WTC11 (cell line): ENCODE results near the gene SH3D19. TPM values are rescaled to one million over a fixed set of nuclear protein-coding genes. Genes with fewer than 3 reads are reported as not detected.
A peak's percentile ranks its signal among the peaks of the same experiment; 100 is the strongest.
"Not testable (repeated sequence)": the region's sequence is repeated elsewhere in the genome, so short reads cannot be mapped to it uniquely, and the experiment has no call there.

Source experiments
- ATAC-seq: fragments of 200-7000 bp; cut with Tn5 transposase; 2 replicates; pipeline ENCODE4 v1.10.0; 2021; ENCODE audit warnings: mild to moderate bottlenecking, moderate library complexity
- CTCF ChIA-PET: fragments of 300-600 bp; sonication (Branson Sonifier 250); formaldehyde crosslinking; loops from one replicate; lab custom pipeline; 2021; ENCODE audit warnings: antibody characterized with exemption; lab: Charles Lee
- POLR2A ChIA-PET: fragments of 350-600 bp; sonication (Branson Sonifier 250); formaldehyde crosslinking; loops from one replicate; lab custom pipeline; 2021; ENCODE audit warnings: antibody characterized with exemption; lab: Charles Lee
- DNase-seq: peaks from one replicate; pipeline ENCODE4 v3.0.0; 2021; ENCODE audit warnings: low spot score
- H3K27ac Mint-ChIP-seq: 2 replicates; pipeline ENCODE4 v1.8.0; 2021; ENCODE audit warnings: mixed read lengths
- H3K27me3 Mint-ChIP-seq: 2 replicates; pipeline ENCODE4 v1.8.0; 2021; ENCODE audit warnings: low read depth, mild to moderate bottlenecking, moderate library complexity, mixed read lengths
- H3K36me3 Mint-ChIP-seq: 2 replicates; pipeline ENCODE4 v1.8.0; 2021; ENCODE audit warnings: mixed read lengths
- H3K4me1 Mint-ChIP-seq: 2 replicates; pipeline ENCODE4 v1.8.0; 2022; ENCODE audit warnings: mixed read lengths
- H3K4me3 Mint-ChIP-seq: 2 replicates; pipeline ENCODE4 v1.8.0; 2021; ENCODE audit warnings: mild to moderate bottlenecking, moderate library complexity, mixed read lengths
- H3K9me3 Mint-ChIP-seq: 2 replicates; pipeline ENCODE4 v1.8.0; 2021; ENCODE audit warnings: mixed read lengths
- ATF1 ChIP-seq: sonication (generic); formaldehyde crosslinking; IDR thresholded peaks from 2 replicates; pipeline ENCODE4 v1.8.1; 2023; ENCODE audit warnings: mild to moderate bottlenecking, moderate library complexity, missing genetic modification reagents
- FOXJ3 ChIP-seq: sonication (generic); formaldehyde crosslinking; IDR thresholded peaks from 2 replicates; pipeline ENCODE4 v1.9.0; 2021; ENCODE audit warnings: missing genetic modification reagents, mild to moderate bottlenecking, borderline replicate concordance
- FOXP1 ChIP-seq: sonication (generic); formaldehyde crosslinking; IDR thresholded peaks from 2 replicates; pipeline ENCODE4 v1.8.0; 2022; ENCODE audit warnings: missing genetic modification reagents, mild to moderate bottlenecking, moderate library complexity, borderline replicate concordance
- GRHL2 ChIP-seq: fragments of 250-450 bp; sonication (Bioruptor Pico); IDR thresholded peaks from 2 replicates; pipeline ENCODE4 v1.8.0; 2022; ENCODE audit warnings: mild to moderate bottlenecking, moderate library complexity; ENCODE audit not compliant: insufficient replicate concordance, severe bottlenecking
- NR2C2 ChIP-seq: sonication (generic); formaldehyde crosslinking; IDR thresholded peaks from 2 replicates; pipeline ENCODE4 v1.8.0; 2022; ENCODE audit warnings: mild to moderate bottlenecking, missing genetic modification reagents
- SMAD4 ChIP-seq: sonication (generic); formaldehyde crosslinking; IDR thresholded peaks from 2 replicates; pipeline ENCODE4 v1.8.0; 2022; ENCODE audit warnings: mild to moderate bottlenecking, missing genetic modification reagents
- TCF7 ChIP-seq: sonication (generic); formaldehyde crosslinking; IDR thresholded peaks from 2 replicates; pipeline ENCODE4 v1.8.0; 2022; ENCODE audit warnings: mild to moderate bottlenecking, low read depth, missing genetic modification reagents, moderate library complexity
- TEAD4 ChIP-seq: sonication (generic); formaldehyde crosslinking; IDR thresholded peaks from 2 replicates; pipeline ENCODE4 v1.8.0; 2022; ENCODE audit warnings: mild to moderate bottlenecking, missing genetic modification reagents
- ZNF121 ChIP-seq: sonication (generic); formaldehyde crosslinking; IDR thresholded peaks from 2 replicates; pipeline ENCODE4 v1.8.0; 2023; ENCODE audit warnings: missing genetic modification reagents
- total RNA-seq: library from RNA; stranded (reverse); gene quantifications from 3 replicates; pipeline ENCODE4 v1.2.3, GENCODE V29; 2021
- TF ChIP-seq, protein P1 (sequence below): fragments of 250-450 bp; sonication (Bioruptor Pico); IDR thresholded peaks from 2 replicates; pipeline ENCODE4 v1.9.0; 2021; ENCODE audit warnings: mild to moderate bottlenecking, borderline replicate concordance
- TF ChIP-seq, protein P2 (sequence below): sonication (generic); formaldehyde crosslinking; IDR thresholded peaks from 2 replicates; pipeline ENCODE4 v1.8.1; 2022; ENCODE audit warnings: missing genetic modification reagents, borderline replicate concordance
- TF ChIP-seq, protein P3 (sequence below): sonication (generic); formaldehyde crosslinking; IDR thresholded peaks from 2 replicates; pipeline ENCODE4 v1.8.1; 2023; ENCODE audit warnings: mild to moderate bottlenecking, moderate library complexity, missing genetic modification reagents
- TF ChIP-seq, protein P4 (sequence below): sonication (generic); formaldehyde crosslinking; IDR thresholded peaks from 2 replicates; pipeline ENCODE4 v1.8.0; 2022; ENCODE audit warnings: missing genetic modification reagents
- TF ChIP-seq, protein P5 (sequence below): sonication (generic); formaldehyde crosslinking; IDR thresholded peaks from 2 replicates; pipeline ENCODE4 v1.8.1; 2023; ENCODE audit warnings: mild to moderate bottlenecking, missing genetic modification reagents
- TF ChIP-seq, protein P6 (sequence below): sonication (generic); formaldehyde crosslinking; IDR thresholded peaks from 2 replicates; pipeline ENCODE4 v1.8.1; 2022; ENCODE audit warnings: mild to moderate bottlenecking, moderate library complexity, missing genetic modification reagents
- TF ChIP-seq, protein P7 (sequence below): sonication (generic); formaldehyde crosslinking; IDR thresholded peaks from 2 replicates; pipeline ENCODE4 v1.8.1; 2023; ENCODE audit warnings: mild to moderate bottlenecking, missing genetic modification reagents, moderate library complexity
- TF ChIP-seq, protein P8 (sequence below): sonication (generic); formaldehyde crosslinking; IDR thresholded peaks from 2 replicates; pipeline ENCODE4 v1.8.1; 2022; ENCODE audit warnings: low read depth, mild to moderate bottlenecking, moderate library complexity, missing genetic modification reagents, borderline replicate concordance

SH3D19 gene
- total RNA-seq, 1 experiment from 2014 or later, result 41.6 TPM

DNA sequence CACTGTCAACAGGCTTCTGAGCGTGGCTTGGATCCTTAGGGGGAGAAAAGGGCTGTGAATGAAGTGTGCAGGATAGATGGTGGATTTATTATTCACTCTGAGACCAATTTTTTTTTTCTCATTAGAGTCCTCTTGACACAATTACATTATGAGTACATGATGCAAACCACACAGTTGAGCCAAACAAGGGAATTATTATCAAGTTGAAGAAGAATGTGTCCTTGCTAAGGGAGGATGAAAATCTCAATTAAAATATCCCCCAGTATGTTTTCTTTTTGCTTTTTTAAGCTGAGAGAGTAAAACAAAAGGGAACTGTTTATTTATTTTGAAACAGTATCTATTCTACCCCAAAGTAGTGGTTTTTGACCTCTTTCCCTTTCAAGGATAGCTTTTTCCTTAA lies 185.6 kb downstream of the SH3D19 start (continued):
- TF ChIP-seq, protein P1, sequence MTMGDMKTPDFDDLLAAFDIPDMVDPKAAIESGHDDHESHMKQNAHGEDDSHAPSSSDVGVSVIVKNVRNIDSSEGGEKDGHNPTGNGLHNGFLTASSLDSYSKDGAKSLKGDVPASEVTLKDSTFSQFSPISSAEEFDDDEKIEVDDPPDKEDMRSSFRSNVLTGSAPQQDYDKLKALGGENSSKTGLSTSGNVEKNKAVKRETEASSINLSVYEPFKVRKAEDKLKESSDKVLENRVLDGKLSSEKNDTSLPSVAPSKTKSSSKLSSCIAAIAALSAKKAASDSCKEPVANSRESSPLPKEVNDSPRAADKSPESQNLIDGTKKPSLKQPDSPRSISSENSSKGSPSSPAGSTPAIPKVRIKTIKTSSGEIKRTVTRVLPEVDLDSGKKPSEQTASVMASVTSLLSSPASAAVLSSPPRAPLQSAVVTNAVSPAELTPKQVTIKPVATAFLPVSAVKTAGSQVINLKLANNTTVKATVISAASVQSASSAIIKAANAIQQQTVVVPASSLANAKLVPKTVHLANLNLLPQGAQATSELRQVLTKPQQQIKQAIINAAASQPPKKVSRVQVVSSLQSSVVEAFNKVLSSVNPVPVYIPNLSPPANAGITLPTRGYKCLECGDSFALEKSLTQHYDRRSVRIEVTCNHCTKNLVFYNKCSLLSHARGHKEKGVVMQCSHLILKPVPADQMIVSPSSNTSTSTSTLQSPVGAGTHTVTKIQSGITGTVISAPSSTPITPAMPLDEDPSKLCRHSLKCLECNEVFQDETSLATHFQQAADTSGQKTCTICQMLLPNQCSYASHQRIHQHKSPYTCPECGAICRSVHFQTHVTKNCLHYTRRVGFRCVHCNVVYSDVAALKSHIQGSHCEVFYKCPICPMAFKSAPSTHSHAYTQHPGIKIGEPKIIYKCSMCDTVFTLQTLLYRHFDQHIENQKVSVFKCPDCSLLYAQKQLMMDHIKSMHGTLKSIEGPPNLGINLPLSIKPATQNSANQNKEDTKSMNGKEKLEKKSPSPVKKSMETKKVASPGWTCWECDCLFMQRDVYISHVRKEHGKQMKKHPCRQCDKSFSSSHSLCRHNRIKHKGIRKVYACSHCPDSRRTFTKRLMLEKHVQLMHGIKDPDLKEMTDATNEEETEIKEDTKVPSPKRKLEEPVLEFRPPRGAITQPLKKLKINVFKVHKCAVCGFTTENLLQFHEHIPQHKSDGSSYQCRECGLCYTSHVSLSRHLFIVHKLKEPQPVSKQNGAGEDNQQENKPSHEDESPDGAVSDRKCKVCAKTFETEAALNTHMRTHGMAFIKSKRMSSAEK (CRISPR knock-in tag), result no peak
- TF ChIP-seq FOXJ3, result no peak
- no peak for TF ChIP-seq GRHL2 (CRISPR knock-in tag)
- no peak for TF ChIP-seq SMAD4 (CRISPR knock-in tag)

DNA sequence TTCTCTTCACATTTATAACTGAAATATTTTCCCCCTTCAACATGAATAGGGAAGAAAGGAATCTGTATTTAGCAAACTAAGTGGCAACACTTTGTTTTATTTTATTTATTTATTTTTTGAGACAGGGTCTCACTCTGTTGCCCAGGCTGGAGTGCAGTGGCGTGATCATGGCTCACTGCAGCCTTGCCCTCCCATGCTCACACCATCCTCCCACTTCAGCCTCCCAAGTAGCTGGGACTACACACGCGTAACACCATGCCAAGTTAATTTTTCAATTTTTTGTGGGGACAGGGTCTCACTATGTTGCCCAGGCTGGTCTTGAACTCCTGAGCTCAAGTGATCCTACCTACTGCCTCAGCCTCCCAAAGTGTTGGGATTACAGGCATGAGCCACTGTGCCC lies 189.4 kb downstream of the SH3D19 start:
- peak; percentile 83 for TF ChIP-seq ZNF121
- TF ChIP-seq, all 79 proteins: peak for 1; not testable (repeated sequence) for 78
- H3K4me3 Mint-ChIP-seq, ATAC-seq, H3K4me1 Mint-ChIP-seq, POLR2A ChIA-PET, H3K9me3 Mint-ChIP-seq, DNase-seq, H3K27me3 Mint-ChIP-seq, H3K27ac Mint-ChIP-seq: not testable (repeated sequence)
- CTCF ChIA-PET, result interaction anchor here (1.0 kb wide), 1 partner anchor 226 kb away, joined by 4 read pairs; no protein-coding TSS in a partner anchor
- H3K36me3 Mint-ChIP-seq, result peaks cover 14% of the 10 kb centered on the region

DNA sequence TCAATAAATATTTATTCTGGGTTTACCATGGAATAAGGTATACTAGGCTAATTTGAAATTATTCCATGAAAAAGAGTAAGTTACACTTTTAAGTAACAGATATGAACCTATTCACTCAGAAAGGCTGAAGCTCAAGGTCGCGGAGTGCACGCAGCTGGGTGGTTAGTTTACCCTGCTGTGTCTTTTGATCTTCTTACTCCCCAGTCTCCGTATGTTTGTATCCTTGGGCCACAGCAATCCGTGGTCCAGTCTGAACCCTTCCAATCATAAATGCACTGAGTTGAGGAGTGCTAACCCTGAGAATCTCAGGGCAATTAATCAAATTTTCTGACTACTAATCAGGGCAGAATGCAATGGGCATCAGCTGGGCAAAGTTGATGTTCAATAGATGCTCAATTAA lies 192.1 kb downstream of the SH3D19 start:
- DNase-seq (no peak), ATAC-seq (no peak)
- ChIA-PET POLR2A (no interaction called here), CTCF (interaction anchor here (1.0 kb wide), 1 partner anchor 16 kb away, joined by 4 read pairs; no protein-coding TSS in a partner anchor)
- Mint-ChIP-seq H3K4me1 (peaks cover 3% of the 10 kb centered on the region; the same call in 1 of the 2 replicates), H3K27ac (no peak overlapping the region), H3K4me3 (no peak overlapping the region), H3K27me3 (no peaks in the 10 kb centered on the region), H3K36me3 (peaks cover 23% of the 10 kb centered on the region), H3K9me3 (no peaks in the 10 kb centered on the region)
- TF ChIP-seq FOXP1 (CRISPR knock-in tag) (no peak), ATF1 (CRISPR knock-in tag) (no peak), TCF7 (CRISPR knock-in tag) (no peak), TEAD4 (CRISPR knock-in tag) (no peak), NR2C2 (CRISPR knock-in tag) (no peak)
- TF ChIP-seq, protein P2, sequence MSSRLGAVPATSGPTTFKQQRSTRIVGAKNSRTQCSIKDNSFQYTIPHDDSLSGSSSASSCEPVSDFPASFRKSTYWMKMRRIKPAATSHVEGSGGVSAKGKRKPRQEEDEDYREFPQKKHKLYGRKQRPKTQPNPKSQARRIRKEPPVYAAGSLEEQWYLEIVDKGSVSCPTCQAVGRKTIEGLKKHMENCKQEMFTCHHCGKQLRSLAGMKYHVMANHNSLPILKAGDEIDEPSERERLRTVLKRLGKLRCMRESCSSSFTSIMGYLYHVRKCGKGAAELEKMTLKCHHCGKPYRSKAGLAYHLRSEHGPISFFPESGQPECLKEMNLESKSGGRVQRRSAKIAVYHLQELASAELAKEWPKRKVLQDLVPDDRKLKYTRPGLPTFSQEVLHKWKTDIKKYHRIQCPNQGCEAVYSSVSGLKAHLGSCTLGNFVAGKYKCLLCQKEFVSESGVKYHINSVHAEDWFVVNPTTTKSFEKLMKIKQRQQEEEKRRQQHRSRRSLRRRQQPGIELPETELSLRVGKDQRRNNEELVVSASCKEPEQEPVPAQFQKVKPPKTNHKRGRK (CRISPR knock-in tag), result no peak
- TF ChIP-seq, protein P3, sequence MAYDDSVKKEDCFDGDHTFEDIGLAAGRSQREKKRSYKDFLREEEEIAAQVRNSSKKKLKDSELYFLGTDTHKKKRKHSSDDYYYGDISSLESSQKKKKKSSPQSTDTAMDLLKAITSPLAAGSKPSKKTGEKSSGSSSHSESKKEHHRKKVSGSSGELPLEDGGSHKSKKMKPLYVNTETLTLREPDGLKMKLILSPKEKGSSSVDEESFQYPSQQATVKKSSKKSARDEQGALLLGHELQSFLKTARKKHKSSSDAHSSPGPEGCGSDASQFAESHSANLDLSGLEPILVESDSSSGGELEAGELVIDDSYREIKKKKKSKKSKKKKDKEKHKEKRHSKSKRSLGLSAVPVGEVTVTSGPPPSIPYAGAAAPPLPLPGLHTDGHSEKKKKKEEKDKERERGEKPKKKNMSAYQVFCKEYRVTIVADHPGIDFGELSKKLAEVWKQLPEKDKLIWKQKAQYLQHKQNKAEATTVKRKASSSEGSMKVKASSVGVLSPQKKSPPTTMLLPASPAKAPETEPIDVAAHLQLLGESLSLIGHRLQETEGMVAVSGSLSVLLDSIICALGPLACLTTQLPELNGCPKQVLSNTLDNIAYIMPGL (CRISPR knock-in tag), result no peak
- TF ChIP-seq, protein P4, sequence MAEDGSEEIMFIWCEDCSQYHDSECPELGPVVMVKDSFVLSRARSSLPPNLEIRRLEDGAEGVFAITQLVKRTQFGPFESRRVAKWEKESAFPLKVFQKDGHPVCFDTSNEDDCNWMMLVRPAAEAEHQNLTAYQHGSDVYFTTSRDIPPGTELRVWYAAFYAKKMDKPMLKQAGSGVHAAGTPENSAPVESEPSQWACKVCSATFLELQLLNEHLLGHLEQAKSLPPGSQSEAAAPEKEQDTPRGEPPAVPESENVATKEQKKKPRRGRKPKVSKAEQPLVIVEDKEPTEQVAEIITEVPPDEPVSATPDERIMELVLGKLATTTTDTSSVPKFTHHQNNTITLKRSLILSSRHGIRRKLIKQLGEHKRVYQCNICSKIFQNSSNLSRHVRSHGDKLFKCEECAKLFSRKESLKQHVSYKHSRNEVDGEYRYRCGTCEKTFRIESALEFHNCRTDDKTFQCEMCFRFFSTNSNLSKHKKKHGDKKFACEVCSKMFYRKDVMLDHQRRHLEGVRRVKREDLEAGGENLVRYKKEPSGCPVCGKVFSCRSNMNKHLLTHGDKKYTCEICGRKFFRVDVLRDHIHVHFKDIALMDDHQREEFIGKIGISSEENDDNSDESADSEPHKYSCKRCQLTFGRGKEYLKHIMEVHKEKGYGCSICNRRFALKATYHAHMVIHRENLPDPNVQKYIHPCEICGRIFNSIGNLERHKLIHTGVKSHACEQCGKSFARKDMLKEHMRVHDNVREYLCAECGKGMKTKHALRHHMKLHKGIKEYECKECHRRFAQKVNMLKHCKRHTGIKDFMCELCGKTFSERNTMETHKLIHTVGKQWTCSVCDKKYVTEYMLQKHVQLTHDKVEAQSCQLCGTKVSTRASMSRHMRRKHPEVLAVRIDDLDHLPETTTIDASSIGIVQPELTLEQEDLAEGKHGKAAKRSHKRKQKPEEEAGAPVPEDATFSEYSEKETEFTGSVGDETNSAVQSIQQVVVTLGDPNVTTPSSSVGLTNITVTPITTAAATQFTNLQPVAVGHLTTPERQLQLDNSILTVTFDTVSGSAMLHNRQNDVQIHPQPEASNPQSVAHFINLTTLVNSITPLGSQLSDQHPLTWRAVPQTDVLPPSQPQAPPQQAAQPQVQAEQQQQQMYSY, result no peak
- TF ChIP-seq, protein P5, sequence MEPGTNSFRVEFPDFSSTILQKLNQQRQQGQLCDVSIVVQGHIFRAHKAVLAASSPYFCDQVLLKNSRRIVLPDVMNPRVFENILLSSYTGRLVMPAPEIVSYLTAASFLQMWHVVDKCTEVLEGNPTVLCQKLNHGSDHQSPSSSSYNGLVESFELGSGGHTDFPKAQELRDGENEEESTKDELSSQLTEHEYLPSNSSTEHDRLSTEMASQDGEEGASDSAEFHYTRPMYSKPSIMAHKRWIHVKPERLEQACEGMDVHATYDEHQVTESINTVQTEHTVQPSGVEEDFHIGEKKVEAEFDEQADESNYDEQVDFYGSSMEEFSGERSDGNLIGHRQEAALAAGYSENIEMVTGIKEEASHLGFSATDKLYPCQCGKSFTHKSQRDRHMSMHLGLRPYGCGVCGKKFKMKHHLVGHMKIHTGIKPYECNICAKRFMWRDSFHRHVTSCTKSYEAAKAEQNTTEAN (CRISPR knock-in tag), result no peak
- TF ChIP-seq, protein P6, sequence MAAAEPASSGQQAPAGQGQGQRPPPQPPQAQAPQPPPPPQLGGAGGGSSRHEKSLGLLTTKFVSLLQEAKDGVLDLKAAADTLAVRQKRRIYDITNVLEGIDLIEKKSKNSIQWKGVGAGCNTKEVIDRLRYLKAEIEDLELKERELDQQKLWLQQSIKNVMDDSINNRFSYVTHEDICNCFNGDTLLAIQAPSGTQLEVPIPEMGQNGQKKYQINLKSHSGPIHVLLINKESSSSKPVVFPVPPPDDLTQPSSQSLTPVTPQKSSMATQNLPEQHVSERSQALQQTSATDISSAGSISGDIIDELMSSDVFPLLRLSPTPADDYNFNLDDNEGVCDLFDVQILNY (CRISPR knock-in tag), result no peak
- TF ChIP-seq, protein P7, sequence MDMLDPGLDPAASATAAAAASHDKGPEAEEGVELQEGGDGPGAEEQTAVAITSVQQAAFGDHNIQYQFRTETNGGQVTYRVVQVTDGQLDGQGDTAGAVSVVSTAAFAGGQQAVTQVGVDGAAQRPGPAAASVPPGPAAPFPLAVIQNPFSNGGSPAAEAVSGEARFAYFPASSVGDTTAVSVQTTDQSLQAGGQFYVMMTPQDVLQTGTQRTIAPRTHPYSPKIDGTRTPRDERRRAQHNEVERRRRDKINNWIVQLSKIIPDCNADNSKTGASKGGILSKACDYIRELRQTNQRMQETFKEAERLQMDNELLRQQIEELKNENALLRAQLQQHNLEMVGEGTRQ (CRISPR knock-in tag), result no peak
- TF ChIP-seq, protein P8, sequence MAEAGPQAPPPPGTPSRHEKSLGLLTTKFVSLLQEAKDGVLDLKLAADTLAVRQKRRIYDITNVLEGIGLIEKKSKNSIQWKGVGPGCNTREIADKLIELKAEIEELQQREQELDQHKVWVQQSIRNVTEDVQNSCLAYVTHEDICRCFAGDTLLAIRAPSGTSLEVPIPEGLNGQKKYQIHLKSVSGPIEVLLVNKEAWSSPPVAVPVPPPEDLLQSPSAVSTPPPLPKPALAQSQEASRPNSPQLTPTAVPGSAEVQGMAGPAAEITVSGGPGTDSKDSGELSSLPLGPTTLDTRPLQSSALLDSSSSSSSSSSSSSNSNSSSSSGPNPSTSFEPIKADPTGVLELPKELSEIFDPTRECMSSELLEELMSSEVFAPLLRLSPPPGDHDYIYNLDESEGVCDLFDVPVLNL, result no peak
